GM19023 (cell line): ENCODE measurements around the gene CD58.
"Not testable (repeated sequence)": the region's sequence is repeated elsewhere in the genome, so short reads cannot be mapped to it uniquely, and the experiment has no call there.

Experiments used
- ATAC-seq: cut with Tn5 transposase; IDR thresholded peaks from one replicate; pipeline ENCODE4 v1.9.1; 2021; ENCODE audit warnings: mild to moderate bottlenecking, moderate library complexity; ENCODE audit not compliant: unreplicated experiment

CD58 gene

GRCh38 chr1:116593401-116593800 is 22.6 kb upstream of the CD58 start:
- not testable (repeated sequence) for ATAC-seq

DNA sequence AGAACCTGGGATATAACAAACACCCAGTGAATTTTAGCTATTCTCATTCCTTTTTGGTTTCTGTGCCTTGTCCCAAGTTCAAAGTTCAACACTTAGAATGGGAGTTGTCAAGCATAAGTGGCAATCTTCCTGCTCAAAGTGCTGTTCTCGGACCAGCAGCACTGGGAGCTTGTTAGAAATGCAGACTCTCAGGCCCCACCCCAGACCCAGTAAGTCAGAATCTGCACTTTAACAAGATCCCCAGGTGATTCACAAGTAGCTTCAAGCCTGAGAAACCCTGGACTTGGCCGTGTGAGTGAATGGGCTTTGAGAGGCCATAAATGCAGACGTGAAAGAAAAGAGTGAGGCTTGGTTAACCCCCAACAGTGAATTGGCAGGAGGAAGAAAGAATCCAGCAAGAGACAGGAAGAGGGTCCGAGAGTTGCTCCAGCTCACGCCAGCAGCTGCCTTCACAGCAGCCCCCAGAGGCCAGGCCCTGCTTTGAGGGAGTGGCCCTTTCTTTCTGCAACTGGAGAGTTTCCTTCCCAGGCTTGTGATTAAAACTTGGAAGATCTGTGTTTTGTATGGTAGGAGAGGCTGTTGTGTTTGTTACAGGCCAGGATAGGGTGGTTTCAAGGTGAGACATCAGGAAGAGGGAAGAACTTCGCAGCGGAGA is 21.3 kb upstream of the CD58 start:
- ATAC-seq, result not testable (repeated sequence)

GRCh38 chr1:116591006-116591950 is 20.5 kb upstream of the CD58 start:
- ATAC-seq, result not testable (repeated sequence)

GRCh38 chr1:116590359-116591005 is 19.7 kb upstream of the CD58 start:
- not testable (repeated sequence) for ATAC-seq

- not testable (repeated sequence) for ATAC-seq
Measured at GRCh38 chr1:116589101-116589735, 18.4 kb upstream of the CD58 start.

GRCh38 chr1:116587501-116588227 is 16.8 kb upstream of the CD58 start:
- ATAC-seq, result no peak

DNA sequence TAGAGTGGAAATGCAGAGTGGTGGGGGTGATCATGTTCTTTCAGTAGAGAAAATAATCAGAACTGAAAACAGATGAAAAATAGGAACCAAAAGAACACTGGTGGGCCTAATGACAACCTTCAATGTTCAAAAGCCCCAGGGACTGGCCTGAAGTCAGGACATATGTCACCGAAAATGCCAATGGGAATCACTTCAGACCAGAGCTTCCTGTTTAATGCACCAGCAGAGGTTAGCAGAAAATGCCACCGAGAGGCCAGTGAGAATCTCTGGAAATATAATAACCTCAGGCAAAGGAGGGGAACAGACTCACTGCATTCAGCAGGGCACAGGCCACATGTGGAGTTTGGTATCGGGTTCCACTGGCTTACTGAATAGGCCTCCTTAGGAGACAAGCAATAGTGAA is 15.9 kb upstream of the CD58 start:
- peak; percentile 48 for ATAC-seq

- no peak for ATAC-seq
Measured at GRCh38 chr1:116585886-116586285, 15.1 kb upstream of the CD58 start.

- ATAC-seq, result no peak
Measured at GRCh38 chr1:116581323-116581885, 10.6 kb upstream of the CD58 start.

- ATAC-seq, result no peak
Measured at GRCh38 chr1:116580446-116581322, 9.9 kb upstream of the CD58 start.

DNA sequence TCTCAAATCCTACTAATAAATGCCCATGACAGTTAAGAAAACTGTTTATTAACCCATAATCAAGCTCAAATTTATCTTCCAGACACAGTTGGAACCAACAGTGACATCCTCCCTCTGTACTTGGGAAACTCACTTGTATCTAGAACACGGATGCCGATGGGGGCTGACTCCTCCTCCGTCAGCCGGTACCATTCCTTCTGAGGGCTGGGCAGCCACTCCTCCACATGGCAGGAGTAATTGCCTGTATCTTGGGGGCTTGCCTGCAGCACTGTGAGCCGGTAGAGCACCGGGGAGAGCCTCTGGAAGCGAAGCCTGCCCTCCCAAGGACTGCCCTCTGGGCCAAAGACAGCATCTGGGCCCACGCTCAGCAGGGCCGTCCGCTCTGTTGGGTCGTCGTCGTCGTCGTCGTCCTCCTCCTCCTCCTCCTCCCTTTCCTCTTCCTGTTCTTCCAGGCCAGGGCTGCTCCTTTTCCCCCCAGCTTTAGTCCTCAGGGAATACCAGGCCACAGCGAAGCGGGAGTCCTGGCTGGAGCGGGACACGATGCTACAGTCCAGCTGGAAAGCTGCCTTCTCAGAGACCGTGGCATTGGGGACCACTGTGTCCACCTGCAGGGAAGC is 8.5 kb upstream of the CD58 start:
- no peak for ATAC-seq

GRCh38 chr1:116578581-116578980 is 7.8 kb upstream of the CD58 start:
- no peak for ATAC-seq

- ATAC-seq, result no peak
Measured at GRCh38 chr1:116577759-116578314, 7.0 kb upstream of the CD58 start.

GRCh38 chr1:116574581-116575291 is 3.9 kb upstream of the CD58 start:
- no peak for ATAC-seq

DNA sequence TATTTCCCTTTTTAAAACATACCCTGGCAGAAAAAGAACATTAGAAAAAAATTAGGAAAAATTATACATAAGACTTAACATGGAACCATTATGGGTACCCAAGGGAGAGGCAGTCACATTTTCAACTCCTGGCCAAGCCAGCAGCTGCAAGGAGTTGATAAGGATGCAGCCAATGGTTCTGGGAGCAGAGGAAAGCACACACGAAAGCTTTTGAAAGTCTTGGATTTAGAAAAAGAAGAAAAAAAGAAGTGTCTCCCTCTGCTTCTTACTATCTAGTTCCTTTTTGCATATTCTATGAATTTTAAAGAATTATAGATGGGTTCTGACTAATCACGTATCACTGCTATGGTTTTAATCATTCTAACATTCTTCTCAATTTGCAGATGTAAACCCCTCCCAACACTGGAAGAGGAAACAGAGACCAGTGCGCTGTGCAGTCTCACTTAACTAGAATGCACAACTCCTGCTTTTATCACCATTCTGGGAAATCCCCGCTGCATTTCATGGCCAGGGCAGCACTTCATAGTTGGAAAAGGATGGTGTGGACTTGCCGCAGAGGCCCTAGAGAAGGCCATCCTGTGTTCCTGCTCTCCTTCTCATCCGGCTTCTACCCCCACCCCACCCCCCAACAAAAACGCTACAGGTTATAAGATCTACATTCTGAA is 2.7 kb upstream of the CD58 start:
- ATAC-seq, result no peak

DNA sequence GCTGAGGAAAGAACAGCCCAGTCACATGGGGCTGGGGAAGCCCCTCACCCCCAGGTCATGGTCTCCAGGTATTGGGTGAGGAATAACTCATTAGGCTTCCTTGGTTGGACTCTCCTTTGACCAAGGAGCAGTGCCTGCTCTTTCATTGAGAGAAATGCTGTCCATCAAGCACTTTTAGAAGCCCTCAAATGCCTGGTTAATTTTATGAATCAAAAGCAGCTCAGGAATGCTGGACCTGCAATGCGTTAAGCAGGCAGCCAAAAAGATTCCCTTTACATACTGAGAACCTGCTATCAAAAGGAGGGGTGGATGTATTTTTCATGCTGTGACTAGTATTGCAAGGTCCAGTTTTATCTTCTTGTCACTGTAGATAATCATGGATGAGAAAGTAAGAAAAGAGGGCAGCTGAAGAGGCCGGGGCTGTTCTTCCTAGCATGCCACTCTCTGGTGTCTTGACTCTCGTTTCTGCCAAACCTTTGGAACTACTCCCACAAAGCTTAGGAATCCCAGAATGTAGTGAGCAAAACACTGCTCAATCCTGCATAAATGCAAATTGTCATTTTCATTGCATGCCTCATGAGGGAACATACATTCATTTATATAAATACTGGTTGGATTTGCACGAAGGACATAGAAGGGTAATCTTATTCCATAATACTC is 2.1 kb upstream of the CD58 start:
- ATAC-seq, result no peak

GRCh38 chr1:116572099-116572498 is 1.3 kb upstream of the CD58 start:
- ATAC-seq, result no peak
